ENCODE data around the gene IFNL3.

The IFNL3 gene

DNA sequence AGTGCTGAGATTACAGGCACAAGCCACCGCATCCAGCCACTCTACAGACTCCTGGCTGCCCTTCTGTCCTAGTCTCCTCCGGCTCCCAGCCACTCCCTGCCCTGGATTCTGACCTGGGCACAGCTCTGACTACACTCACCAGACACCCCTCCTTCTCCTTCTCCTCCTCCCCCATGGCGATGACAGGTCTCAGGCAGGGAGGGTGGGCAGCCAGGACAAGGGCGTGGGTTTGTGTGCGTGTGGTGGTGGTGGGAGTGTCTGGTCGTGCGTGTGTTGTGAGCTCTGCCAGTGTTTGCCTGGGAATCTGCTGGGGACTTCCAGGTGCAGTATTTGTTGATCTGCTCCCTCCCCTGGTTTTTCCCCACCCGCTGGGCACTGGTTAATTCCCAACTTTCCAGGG lies 51.0 kb downstream of the IFNL3 start:
- DNase-seq (ENCODE audit: low read depth) = no peak

Measured in activated T-cell treated with anti-CD3 and anti-CD28 coated beads for 1 hour (primary cell).